GM19099 (cell line): Measurements from ENCODE around the gene EGR1.
A peak's percentile ranks its signal among the peaks of the same experiment; 100 is the strongest.

Experiments used
- POLR2A ChIP-seq: IDR thresholded peaks from 3 replicates; pipeline ENCODE4 v1.6.1; 2011; ENCODE audit warnings: low read depth; ENCODE audit not compliant: insufficient read length; ENCODE audit errors: extremely low read depth

Gene EGR1

DNA sequence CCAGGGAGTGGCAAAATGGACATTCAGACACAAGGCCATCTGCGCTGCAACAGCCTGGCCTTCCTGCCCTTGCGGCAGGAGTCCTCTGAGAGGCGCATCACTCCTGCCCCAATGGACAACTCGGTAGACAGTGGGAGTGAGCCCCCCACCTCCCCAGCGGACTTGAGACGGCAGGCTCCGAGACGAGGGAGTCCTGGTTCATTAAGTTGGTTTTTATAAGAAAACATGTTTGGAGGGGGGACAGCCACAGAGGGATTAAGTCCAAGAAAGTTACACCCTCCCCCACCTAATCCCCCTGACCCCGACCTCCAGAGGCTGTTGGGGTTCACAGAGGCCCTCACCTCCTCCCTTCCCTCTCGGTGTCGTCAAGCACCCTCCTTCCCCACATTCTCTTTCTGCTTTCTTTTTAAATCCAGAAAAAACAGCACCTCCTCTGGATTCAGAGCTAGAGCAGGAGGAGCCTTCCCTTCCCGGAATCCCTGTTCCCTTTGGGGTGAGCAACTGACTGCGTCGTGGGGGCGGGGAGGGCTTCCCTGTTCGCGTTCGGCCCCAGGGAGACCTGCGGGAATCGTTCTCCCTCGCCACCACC lies 1.8 kb upstream of the EGR1 start:
- no peak for TF ChIP-seq POLR2A

DNA sequence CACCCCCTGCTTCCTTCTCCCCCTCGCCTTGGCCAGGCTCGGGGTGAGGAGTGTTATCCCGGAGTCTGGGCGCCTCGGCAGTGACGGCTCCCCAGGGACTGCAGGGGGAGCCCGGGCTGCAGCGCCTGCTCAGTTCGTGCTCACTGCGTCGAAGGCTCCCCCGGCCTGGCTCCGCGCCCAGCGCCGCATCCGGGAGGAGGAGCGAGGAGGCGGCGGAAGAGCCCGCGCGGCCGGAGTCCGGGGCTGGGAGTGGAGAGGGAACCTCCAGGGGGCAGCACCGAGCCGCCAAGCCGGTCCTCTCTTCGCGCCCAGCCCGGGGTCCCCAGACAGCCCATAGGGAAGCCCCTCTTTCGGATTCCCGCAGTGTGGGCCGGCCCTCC lies 1.3 kb upstream of the EGR1 start:
- TF ChIP-seq POLR2A = peak; percentile 79

- peak; percentile 75 for TF ChIP-seq POLR2A
Observed at GRCh38 chr5:138464388-138465260, 655 bp upstream of the EGR1 start.

GRCh38 chr5:138466125-138466899 lies 1.0 kb downstream of the EGR1 start:
- TF ChIP-seq POLR2A = no peak

GRCh38 chr5:138466900-138467710 lies 1.8 kb downstream of the EGR1 start:
- no peak for TF ChIP-seq POLR2A

DNA sequence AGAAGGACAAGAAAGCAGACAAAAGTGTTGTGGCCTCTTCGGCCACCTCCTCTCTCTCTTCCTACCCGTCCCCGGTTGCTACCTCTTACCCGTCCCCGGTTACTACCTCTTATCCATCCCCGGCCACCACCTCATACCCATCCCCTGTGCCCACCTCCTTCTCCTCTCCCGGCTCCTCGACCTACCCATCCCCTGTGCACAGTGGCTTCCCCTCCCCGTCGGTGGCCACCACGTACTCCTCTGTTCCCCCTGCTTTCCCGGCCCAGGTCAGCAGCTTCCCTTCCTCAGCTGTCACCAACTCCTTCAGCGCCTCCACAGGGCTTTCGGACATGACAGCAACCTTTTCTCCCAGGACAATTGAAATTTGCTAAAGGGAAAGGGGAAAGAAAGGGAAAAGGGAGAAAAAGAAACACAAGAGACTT lies 2.4 kb downstream of the EGR1 start:
- no peak for TF ChIP-seq POLR2A

DNA sequence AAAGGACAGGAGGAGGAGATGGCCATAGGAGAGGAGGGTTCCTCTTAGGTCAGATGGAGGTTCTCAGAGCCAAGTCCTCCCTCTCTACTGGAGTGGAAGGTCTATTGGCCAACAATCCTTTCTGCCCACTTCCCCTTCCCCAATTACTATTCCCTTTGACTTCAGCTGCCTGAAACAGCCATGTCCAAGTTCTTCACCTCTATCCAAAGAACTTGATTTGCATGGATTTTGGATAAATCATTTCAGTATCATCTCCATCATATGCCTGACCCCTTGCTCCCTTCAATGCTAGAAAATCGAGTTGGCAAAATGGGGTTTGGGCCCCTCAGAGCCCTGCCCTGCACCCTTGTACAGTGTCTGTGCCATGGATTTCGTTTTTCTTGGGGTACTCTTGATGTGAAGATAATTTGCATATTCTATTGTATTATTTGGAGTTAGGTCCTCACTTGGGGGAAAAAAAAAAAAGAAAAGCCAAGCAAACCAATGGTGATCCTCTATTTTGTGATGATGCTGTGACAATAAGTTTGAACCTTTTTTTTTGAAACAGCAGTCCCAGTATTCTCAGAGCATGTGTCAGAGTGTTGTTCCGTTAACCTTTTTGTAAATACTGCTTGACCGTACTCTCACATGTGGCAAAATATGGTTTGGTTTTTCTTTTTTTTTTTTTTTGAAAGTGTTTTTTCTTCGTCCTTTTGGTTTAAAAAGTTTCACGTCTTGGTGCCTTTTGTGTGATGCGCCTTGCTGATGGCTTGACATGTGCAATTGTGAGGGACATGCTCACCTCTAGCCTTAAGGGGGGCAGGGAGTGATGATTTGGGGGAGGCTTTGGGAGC lies 3.1 kb downstream of the EGR1 start:
- TF ChIP-seq POLR2A = no peak

DNA sequence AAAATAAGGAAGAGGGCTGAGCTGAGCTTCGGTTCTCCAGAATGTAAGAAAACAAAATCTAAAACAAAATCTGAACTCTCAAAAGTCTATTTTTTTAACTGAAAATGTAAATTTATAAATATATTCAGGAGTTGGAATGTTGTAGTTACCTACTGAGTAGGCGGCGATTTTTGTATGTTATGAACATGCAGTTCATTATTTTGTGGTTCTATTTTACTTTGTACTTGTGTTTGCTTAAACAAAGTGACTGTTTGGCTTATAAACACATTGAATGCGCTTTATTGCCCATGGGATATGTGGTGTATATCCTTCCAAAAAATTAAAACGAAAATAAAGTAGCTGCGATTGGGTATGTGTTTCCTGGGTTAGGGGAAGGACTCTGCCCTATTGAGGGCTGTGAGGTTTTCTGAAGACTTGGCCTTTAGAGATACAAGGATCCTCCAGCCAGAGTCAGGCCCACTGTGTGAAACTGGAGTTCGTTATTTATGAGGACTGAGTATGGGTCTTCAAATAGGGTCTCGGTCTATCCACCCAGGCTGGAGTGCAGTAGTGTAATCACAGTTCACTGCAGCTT lies 3.8 kb downstream of the EGR1 start:
- TF ChIP-seq POLR2A = no peak

- no peak for TF ChIP-seq POLR2A
Observed at GRCh38 chr5:138469540-138470321, 4.5 kb downstream of the EGR1 start.

GRCh38 chr5:138470322-138471051 lies 5.2 kb downstream of the EGR1 start:
- no peak for TF ChIP-seq POLR2A

- no peak for TF ChIP-seq POLR2A
Observed at GRCh38 chr5:138471052-138471361, 5.7 kb downstream of the EGR1 start.

DNA sequence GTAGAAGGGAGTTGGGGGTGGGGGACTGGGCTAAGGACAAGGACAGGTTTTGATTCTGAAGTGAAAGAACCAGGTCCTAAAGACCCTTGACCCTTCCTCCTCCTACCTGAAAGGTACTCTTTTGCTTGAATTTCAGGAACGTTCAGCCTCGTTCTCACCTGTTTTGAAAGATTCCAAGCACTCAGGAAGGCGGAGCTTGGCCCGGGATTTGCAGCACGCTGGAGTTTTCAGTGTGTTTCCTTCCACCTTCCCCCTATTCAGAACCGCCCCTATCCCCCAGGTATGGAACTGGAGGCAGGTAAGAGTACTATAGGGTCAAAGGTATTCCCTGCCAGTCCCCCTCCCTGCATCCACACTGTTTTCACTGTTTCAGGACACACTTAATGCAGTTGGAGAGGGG lies 7.1 kb downstream of the EGR1 start:
- TF ChIP-seq POLR2A = no peak

DNA sequence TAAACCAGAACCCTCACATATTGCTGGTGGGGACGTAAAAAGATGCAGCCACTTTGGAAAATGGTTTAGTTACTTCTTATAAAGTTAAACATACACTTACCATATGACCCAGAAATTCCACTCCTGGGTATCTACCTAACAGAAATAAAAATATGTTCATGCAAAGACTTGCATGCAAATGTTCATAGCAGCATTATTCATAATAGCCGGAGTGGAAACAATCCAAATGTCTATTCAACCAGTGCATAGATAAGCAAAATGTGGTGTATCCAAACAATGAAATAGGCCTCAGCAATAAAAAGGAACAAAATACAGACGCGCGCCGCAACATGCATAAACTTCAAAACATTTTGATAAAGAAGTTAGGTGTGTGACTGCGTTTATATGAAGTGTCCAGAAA lies 11.6 kb downstream of the EGR1 start:
- no peak for TF ChIP-seq POLR2A

DNA sequence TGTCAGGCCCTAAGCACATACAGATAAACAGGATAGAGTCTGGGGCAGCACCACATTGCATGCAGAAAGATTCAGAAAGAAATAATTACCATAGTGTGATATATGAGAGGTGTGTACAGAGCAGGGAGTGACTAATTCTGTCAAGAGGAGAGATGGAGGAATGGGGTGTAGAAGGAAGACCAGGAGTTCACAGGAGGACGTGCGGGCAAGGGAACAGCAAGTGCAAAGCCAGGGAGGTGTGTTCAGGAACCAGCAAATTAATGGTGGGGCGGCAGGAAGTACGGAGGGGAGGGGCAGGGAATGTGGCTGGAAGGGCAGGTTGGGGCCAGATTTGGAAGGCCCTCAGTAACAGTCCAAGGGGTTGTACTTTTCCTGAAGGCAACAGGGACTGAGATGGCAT lies 17.4 kb downstream of the EGR1 start:
- no peak for TF ChIP-seq POLR2A
